K562 (cell line): ENCODE data around the gene RNASE13. TPM values are rescaled to one million over a fixed set of nuclear protein-coding genes. Genes with fewer than 3 reads are reported as not detected.

Experiments
- ATAC-seq: fragments of 200-7000 bp; cut with Tn5 transposase; 3 replicates; pipeline ENCODE4 v1.9.1; 2020; ENCODE audit warnings: moderate library complexity
- BruUV-seq: library from RNA; stranded (reverse); fragments of 400-500 nt; replicated peaks from 2 replicates; lab custom pipeline; 2021; lab: Mats Ljungman, UMichigan
- CTCF ChIA-PET: fragments of 300-600 bp; formaldehyde crosslinking; extraction: SDS; loops from one replicate; lab custom pipeline; 2021; ENCODE audit warnings: low intra/inter-chr PET ratio; lab: Yijun Ruan, JAX
- POLR2A ChIA-PET: fragments of 300-600, 350-650 bp; sonication (Branson Sonifier 250); formaldehyde crosslinking; extraction: SDS; loops from one replicate; lab custom pipeline; 2021; ENCODE audit warnings: antibody characterized with exemption, inconsistent platforms; lab: Yijun Ruan, JAX
- DNase-seq, 4 experiments: peaks; one replicate each; pipeline versions ENCODE4 v3.0.0 to v3.0.0-alpha.2; 2011 to 2018; ENCODE audit warnings: low spot score in 3 of 4, mixed read lengths in 3 of 4; ENCODE audit errors: extremely low read depth in 1 of 4
- FAIRE-seq: peaks from 2 replicates; lab custom pipeline; 2011; peaks lifted over from hg19 to GRCh38; lab: Jason Lieb, UNC
- H2AFZ ChIP-seq: 2 replicates; pipeline ENCODE4 v1.6.0; 2011; ENCODE audit warnings: low read depth, low read length, control low read depth, inconsistent platforms
- H3K27ac ChIP-seq: fragments of 200-600 bp; 3 replicates; pipeline ENCODE4 v1.8.0; 2011; ENCODE audit warnings: low read depth, mild to moderate bottlenecking, control low read depth, inconsistent platforms, low read length, moderate library complexity, mixed read lengths; ENCODE audit errors: extremely low read depth
- H3K27me3 ChIP-seq, 2 experiments: fragments of 300-600 bp in 1 of 2; 2 replicates in 1 of 2; 3 replicates in 1 of 2; pipeline versions ENCODE4 v1.6.0 to v1.8.0; 2011; ENCODE audit warnings: inconsistent platforms in 2 of 2, low read length in 2 of 2, mild to moderate bottlenecking in 1 of 2, mixed read lengths in 1 of 2, moderate library complexity in 1 of 2; ENCODE audit not compliant: control insufficient read depth in 2 of 2, insufficient read depth in 2 of 2
- H3K36me3 ChIP-seq: fragments of 300-600 bp; 3 replicates; pipeline ENCODE4 v1.8.0; 2011; ENCODE audit warnings: mild to moderate bottlenecking, low read length, inconsistent platforms; ENCODE audit not compliant: control insufficient read depth, insufficient read depth
- H3K4me1 ChIP-seq, 2 experiments: fragments of 200-600 bp in 1 of 2; replicated peaks in 1 of 2; 2 replicates in 1 of 2; 3 replicates in 1 of 2; pipeline versions ENCODE4 v1.5.1 to v1.8.0; 2011; ENCODE audit warnings: inconsistent platforms in 2 of 2, low read length in 2 of 2, mild to moderate bottlenecking in 1 of 2, mixed read lengths in 1 of 2, moderate library complexity in 1 of 2; ENCODE audit not compliant: control insufficient read depth in 2 of 2, insufficient read depth in 2 of 2
- H3K4me2 ChIP-seq: 2 replicates; pipeline ENCODE4 v1.6.1; 2011; ENCODE audit warnings: low read length, control low read depth, inconsistent platforms, mixed read lengths; ENCODE audit not compliant: insufficient read depth
- H3K4me3 ChIP-seq: fragments of 200-600 bp; sonication (generic), shearing (Covaris generic); 2 replicates; pipeline ENCODE4 v1.5.1; 2016; ENCODE audit warnings: control low read depth, inconsistent platforms
- H3K79me2 ChIP-seq: fragments of 200-600 bp; 3 replicates; pipeline ENCODE4 v1.8.0; 2011; ENCODE audit warnings: low read length, inconsistent platforms; ENCODE audit not compliant: control insufficient read depth, insufficient read depth
- H3K9ac ChIP-seq, 2 experiments: 2 replicates each; pipeline versions ENCODE4 v1.6.0 to v1.6.1; 2011; ENCODE audit warnings: low read depth in 2 of 2, low read length in 2 of 2, control low read depth in 1 of 2, inconsistent platforms in 1 of 2, mild to moderate bottlenecking in 1 of 2, mixed read lengths in 1 of 2; ENCODE audit not compliant: insufficient read depth in 1 of 2
- H3K9me1 ChIP-seq: one replicate; pipeline ENCODE4 v1.6.0; 2011; ENCODE audit warnings: inconsistent platforms, mild to moderate bottlenecking, low read length, moderate library complexity; ENCODE audit not compliant: control insufficient read depth, insufficient read depth
- H3K9me3 ChIP-seq: replicated peaks from 2 replicates; pipeline ENCODE4 v1.5.1; 2011; ENCODE audit warnings: low read depth, low read length, inconsistent platforms; ENCODE audit not compliant: control insufficient read depth, insufficient read depth
- H4K20me1 ChIP-seq: replicated peaks from 2 replicates; pipeline ENCODE4 v1.6.1; 2011; ENCODE audit warnings: low read length, inconsistent platforms, mixed read lengths; ENCODE audit not compliant: control insufficient read depth, insufficient read depth
- CBFB ChIP-seq: sonication (generic); formaldehyde crosslinking; IDR thresholded peaks from 2 replicates; pipeline ENCODE4 v1.4.0; 2020; ENCODE audit warnings: mild to moderate bottlenecking, missing genetic modification reagents
- DEAF1 ChIP-seq: fragments of 450-650 bp; formaldehyde crosslinking; IDR thresholded peaks from 2 replicates; pipeline ENCODE4 v1.4.0; 2020; ENCODE audit warnings: mild to moderate bottlenecking, moderate library complexity
- GTF2E2 ChIP-seq: fragments of 200-800 bp; sonication (Bioruptor generic); IDR thresholded peaks from 2 replicates; pipeline ENCODE4 v1.6.1; 2016; ENCODE audit warnings: missing genetic modification characterization, missing compliant biosample characterization
- HIVEP1 ChIP-seq: fragments of 250-450 bp; sonication (Bioruptor Pico); IDR thresholded peaks from 2 replicates; pipeline ENCODE4 v1.4.0; 2020; ENCODE audit warnings: mild to moderate bottlenecking
- ILK ChIP-seq: fragments of 450-650 bp; IDR thresholded peaks from 2 replicates; pipeline ENCODE4 v1.6.1; 2016; ENCODE audit warnings: missing genetic modification characterization, low read depth, mild to moderate bottlenecking, missing compliant biosample characterization, moderate library complexity, borderline replicate concordance
- IRF2 ChIP-seq: sonication (generic); formaldehyde crosslinking; IDR thresholded peaks from 2 replicates; pipeline ENCODE4 v1.8.1; 2022; ENCODE audit warnings: mild to moderate bottlenecking, missing genetic modification reagents
- LEF1 ChIP-seq: fragments of 450-650 bp; IDR thresholded peaks from 2 replicates; pipeline ENCODE4 v1.6.1; 2016; ENCODE audit warnings: mild to moderate bottlenecking
- NR2C1 ChIP-seq, 2 experiments: fragments of 450-650 bp; IDR thresholded peaks; 2 replicates each; pipeline ENCODE4 v1.6.1; 2017; ENCODE audit warnings: mild to moderate bottlenecking in 2 of 2, antibody characterized with exemption in 1 of 2, inconsistent platforms in 1 of 2, missing compliant biosample characterization in 1 of 2, missing genetic modification characterization in 1 of 2
- RBFOX2 ChIP-seq: fragments of 200-400 bp; formaldehyde crosslinking; IDR thresholded peaks from 2 replicates; pipeline ENCODE4 v1.6.1; 2017; ENCODE audit warnings: low read depth, mild to moderate bottlenecking, low read length, moderate library complexity
- ZC3H11A ChIP-seq: IDR thresholded peaks from 2 replicates; pipeline ENCODE4 v1.6.1; 2012; ENCODE audit warnings: low read depth, low read length, improper control_type of control experiment
- ZNF280A ChIP-seq: fragments of 450-650 bp; IDR thresholded peaks from 2 replicates; pipeline ENCODE4 v1.6.1; 2018; ENCODE audit warnings: mild to moderate bottlenecking, low read depth; ENCODE audit not compliant: partially characterized antibody
- ZNF586 ChIP-seq: fragments of 450-650 bp; formaldehyde crosslinking; conservative IDR thresholded peaks from 2 replicates; pipeline ENCODE4 v1.4.0; 2020; ENCODE audit warnings: mild to moderate bottlenecking, moderate library complexity
- ZNF695 ChIP-seq: fragments of 450-650 bp; formaldehyde crosslinking; IDR thresholded peaks from 2 replicates; pipeline ENCODE4 v1.4.0; 2020; ENCODE audit warnings: mild to moderate bottlenecking, moderate library complexity
- ZNF740 ChIP-seq, 3 experiments: fragments of 200-800 bp in 1 of 3; sonication (Bioruptor generic) in 1 of 3; sonication (generic) in 1 of 3; formaldehyde crosslinking in 1 of 3; IDR thresholded peaks; 2 replicates each; pipeline versions ENCODE4 v1.6.1 to v1.8.0; 2016 to 2022; ENCODE audit warnings: mild to moderate bottlenecking in 2 of 3, missing compliant biosample characterization in 2 of 3, missing genetic modification characterization in 2 of 3, missing genetic modification reagents in 1 of 3
- ZNF785 ChIP-seq: fragments of 250-450 bp; sonication (Bioruptor Pico); IDR thresholded peaks from 2 replicates; pipeline ENCODE4 v1.4.0; 2020; ENCODE audit warnings: mild to moderate bottlenecking
- WGBS: fragments of 100-300 bp; shearing (Covaris generic); methylation state at CpG from one replicate; pipeline ENCODE4 v1.1.6; 2016; ENCODE audit warnings: low coverage, mixed read lengths; ENCODE audit not compliant: insufficient coverage; ENCODE audit errors: missing lambda C conversion rate; 5-methylcytosine and 5-hydroxymethylcytosine counted together
- in situ Hi-C: fragments of 300-500 bp; cut with MboI; formaldehyde crosslinking; loops from 4 replicates; pipeline ENCODE4 v1.15.0; 2018; ENCODE audit warnings: inconsistent platforms, mixed read lengths
- intact Hi-C: fragments of 100-400 bp; cut with micrococcal nuclease; formaldehyde crosslinking; loops from 2 replicates; pipeline ENCODE4 v1.14.2; 2022
- polyA plus RNA-seq, 8 experiments: library from polyadenylated mRNA; depleted of rRNA in 4 of 8; stranded (reverse) in 5 of 8; unstranded in 3 of 8; fragments of >200 nt; fragmentation: Nextera tagmentation in 2 of 8; fragmentation: Illumina TruSeq in 1 of 8; extraction: Ambion mirVana in 2 of 8; extraction: Trizol in 1 of 8; gene quantifications; 2 replicates each; pipeline versions ENCODE4 v1.2.1 to v1.2.3, GENCODE V29; 2011 to 2014; ENCODE audit warnings: inconsistent platforms in 1 of 8, missing spikeins in 1 of 8
- total RNA-seq, 7 experiments: library from RNA; depleted of rRNA in 6 of 7; stranded (reverse); fragments of >200 nt in 6 of 7; fragmentation: Illumina TruSeq in 2 of 7; extraction: Trizol in 2 of 7; gene quantifications; 2 replicates each; pipeline versions ENCODE4 v1.2.1 to v1.2.3, GENCODE V29; 2011 to 2021; ENCODE audit warnings: low replicate concordance in 1 of 7

The RNASE13 gene
- total and polyA plus RNA-seq, 9 of the 15 experiments (the other 6 are each of a cell fraction or from before 2014, with no cell fraction given), result not detected

GRCh38 chr14:21056520-21057163 lies 22.0 kb upstream of the RNASE13 start:
- Histone ChIP-seq H3K4me3 (no peak overlapping the region), H3K27ac (no peak overlapping the region), H3K9me1 (no peaks in the 10 kb centered on the region), H4K20me1 (no peaks in the 10 kb centered on the region), H2AFZ (peak overlapping the region; percentile 9; the same call in 1 of the 2 replicates), H3K79me2 (no peaks in the 10 kb centered on the region), H3K9me3 (no peaks in the 10 kb centered on the region), H3K4me2 (no peak overlapping the region), H3K36me3 (no peaks in the 10 kb centered on the region), H3K4me1 (no peaks in the 10 kb centered on the region; a peak in 1 of 5 replicates), H3K9ac (no peak overlapping the region), H3K27me3 (no peaks in the 10 kb centered on the region)
- ATAC-seq, result no peak
- FAIRE-seq, result no peak
- ChIA-PET CTCF (no interaction called here), POLR2A (interaction anchor here (1.2 to 1.7 kb wide), 2 partner anchors 10 to 38 kb away, joined by 3 to 5 read pairs; no protein-coding TSS in a partner anchor)
- DNase-seq, result no peak
- intact Hi-C loops (no loop called here), in situ Hi-C loops (no loop called here)
- TF ChIP-seq ILK (tag) (no peak), IRF2 (CRISPR knock-in tag) (no peak), ZNF740 (CRISPR knock-in tag; IDR thresholded peaks at IDR 0.05) (no peak), ZNF740 (tag; IDR thresholded peaks at IDR 0.05) (no peak), ZNF586 (CRISPR knock-in tag) (no peak), ZNF695 (CRISPR knock-in tag) (no peak), NR2C1 (IDR thresholded peaks at IDR 0.05) (no peak), NR2C1 (tag; IDR thresholded peaks at IDR 0.05) (no peak), ZNF280A (no peak), ZC3H11A (no peak), DEAF1 (no peak), LEF1 (no peak), CBFB (CRISPR knock-in tag) (no peak), ZNF785 (CRISPR knock-in tag) (no peak), HIVEP1 (CRISPR knock-in tag) (no peak), GTF2E2 (tag) (no peak), RBFOX2 (no peak)
- BruUV-seq, result no TSS peak
- WGBS, result 56% methylated on average over 9 of the region's 10 CpGs
